NCI-H345 (cell line): ENCODE data around the gene TNS3.
"Not testable (repeated sequence)": the region's sequence is repeated elsewhere in the genome, so short reads cannot be mapped to it uniquely, and the experiment has no call there.

Experiments used
- DNase-seq: peaks from one replicate; lab custom pipeline; 2025; lab: John Stamatoyannopoulos, UW

Gene TNS3

GRCh38 chr7:47602272-47603004, 20.5 kb upstream of the TNS3 start:
- DNase-seq: no peak

DNA sequence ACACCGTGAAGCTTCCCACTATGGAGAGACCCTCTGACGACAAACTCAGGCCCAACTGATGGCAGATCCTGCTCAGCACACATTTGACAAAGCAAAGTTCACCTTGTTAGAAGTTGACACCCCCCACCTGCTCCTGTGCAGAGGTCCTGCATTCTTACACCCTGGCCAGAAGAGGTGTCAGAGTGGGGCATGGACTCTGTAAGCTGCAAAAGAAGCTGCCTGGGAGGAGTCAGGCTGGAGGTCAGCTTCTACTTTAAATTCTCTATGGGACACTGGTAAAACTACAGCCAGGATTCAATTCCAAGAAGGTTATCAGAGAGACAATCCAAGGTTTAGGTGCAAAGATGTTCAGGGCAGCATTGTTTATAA, 20.0 kb upstream of the TNS3 start:
- DNase-seq: no peak

- DNase-seq: no peak
Observed at GRCh38 chr7:47601119-47601880, 19.4 kb upstream of the TNS3 start.

- DNase-seq: no peak
Observed at GRCh38 chr7:47600199-47601118, 18.5 kb upstream of the TNS3 start.

DNA sequence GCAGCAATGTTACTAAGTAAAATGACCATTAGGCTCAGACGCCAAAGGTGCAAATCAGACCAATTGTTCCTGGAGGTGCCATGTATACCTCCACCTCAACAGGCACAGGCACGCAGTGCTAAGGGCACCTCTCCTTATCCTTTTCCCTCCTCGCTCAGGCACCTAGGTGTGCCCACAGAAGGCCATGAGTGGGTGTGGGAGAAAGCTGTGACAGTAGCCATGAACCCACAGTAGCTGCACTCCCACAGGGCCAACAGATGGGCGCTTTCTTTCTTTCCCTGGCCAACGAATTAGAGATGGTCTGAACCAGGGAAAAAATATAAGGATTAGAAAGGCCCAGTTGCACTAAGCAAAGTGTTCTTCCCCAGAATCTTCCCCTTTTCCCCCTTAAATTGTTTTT, 15.5 kb upstream of the TNS3 start:
- no peak for DNase-seq

- no peak for DNase-seq
Observed at GRCh38 chr7:47596502-47597202, 14.7 kb upstream of the TNS3 start.

DNA sequence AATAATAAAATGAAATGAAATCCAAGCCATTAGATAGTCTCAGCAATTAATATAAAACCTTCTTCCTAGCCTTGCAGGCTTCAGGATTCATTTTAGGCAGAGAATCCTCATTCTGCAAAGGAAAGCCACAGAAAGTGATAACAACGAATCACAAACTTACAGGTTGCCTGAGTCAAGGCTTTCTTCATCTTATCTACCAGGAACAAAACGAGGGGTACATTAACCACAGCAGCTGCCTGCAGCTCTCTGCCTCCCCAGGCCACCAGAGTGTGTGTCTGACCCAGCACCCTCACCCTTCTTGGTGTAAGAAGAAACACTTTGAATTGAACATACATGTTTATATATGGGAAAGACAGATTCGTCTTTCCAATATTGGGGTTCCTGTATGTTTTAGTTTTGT, 12.5 kb upstream of the TNS3 start:
- DNase-seq: no peak

DNA sequence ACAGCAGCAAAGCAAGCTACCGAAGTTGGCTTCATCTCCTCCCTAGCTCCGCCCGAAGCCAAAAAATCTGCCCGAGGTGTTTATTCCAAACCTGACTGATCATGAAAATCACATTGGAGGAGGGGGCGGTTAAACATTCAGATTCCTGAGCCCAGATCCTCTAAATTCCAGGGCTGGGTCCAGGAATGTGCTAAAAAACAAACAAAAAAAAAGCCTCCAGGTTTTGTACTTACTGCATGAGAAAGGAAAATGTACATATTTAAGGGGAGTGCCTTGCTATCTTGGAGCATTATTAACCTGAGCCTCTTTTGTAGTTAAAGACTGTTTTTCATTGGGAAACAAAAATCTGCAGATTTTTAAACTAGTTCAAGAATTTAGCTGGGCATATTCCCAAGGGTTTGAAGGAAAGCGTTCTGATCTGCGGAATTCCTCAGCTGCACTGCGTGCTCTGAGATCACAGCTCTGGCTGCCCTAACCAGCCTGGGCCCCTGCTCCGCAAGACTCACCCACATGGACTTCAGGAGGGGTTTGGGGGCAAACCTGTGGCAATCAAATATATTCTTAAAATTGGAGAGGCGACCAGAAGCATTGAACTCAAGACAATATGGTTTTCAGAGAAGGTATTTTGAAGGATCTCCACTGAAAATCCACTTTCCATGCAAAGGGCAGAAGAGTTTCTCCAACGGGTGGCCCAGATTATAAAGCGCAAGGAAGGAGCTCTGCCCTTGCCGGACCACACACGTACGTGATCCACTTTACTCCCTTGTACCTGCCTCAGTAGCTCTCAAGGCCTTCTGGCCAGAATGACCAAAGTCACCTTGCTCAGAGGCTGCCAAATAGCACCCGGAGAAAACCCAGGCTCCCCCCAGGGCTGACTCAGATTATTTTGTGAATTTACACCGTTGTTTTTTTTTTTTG, 10.0 kb upstream of the TNS3 start:
- DNase-seq: no peak

DNA sequence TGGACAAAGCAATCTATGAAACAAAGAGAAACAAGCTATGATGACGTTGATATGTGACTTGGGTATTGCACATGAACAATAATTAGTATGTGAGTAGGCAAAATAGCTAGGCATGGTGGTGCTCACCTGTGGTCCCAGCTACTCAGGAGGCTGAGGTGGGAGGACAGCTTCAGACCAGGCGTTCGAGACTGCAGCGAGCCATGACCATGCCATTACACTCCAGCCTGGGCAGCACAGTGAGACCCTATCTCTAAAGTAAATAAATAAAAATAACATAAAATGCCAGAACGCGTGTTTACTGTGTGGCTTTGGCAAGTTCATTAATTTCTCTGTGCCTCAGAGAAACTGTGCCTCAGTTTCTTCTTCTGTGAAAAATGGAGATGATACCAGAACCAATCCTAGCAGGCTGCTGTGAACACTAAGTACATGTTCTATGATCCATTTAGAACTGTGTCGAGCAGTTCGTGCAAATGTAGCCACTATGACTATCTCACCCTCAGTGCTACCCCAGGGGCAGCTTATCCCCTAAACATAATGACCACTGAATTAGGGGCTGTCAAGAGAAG, 9.3 kb upstream of the TNS3 start:
- DNase-seq: no peak

DNA sequence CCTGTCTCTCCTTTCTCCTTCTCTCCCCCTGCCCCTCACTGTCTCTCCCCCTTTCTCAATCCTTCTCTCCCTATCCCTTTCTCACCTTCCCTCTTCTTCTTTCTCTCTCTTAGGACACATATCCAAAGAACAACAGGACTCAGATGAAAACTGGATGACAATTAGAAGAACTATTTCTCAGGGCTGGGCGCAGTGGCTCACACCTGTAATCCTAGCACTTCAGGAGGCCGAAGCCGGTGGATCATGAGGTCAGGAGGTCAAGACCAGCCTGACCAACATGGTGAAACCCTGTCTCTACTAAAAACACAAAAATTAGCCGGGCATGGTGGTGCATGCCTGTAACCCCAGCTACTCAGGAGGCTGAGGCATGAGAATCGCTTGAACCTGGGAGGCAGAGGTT, 8.3 kb upstream of the TNS3 start:
- DNase-seq: not testable (repeated sequence)

DNA sequence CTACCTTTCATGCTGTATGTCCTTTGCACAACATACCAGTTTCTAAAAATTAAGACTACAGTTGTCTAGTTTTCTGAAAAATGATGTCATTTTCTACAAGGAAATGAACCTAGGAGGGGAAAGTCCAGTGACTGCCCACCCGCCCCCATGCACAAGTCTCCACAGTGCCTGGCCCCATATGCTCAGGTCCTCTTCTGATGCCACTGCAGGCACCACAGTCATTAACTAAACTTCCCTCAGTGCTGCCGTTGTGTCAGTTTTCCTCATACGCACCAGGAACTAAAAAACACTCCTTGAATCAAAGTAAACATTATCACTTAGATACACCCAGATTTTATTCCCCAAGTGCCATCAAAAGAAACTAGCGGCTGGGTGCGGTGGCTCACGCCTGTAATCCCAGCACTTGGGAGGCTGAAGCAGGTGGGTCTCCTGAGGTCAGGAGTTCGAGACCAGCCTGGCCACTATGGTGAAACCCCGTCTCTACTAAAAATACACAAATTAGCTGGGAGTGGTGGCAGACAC, 6.9 kb upstream of the TNS3 start:
- no peak for DNase-seq

DNA sequence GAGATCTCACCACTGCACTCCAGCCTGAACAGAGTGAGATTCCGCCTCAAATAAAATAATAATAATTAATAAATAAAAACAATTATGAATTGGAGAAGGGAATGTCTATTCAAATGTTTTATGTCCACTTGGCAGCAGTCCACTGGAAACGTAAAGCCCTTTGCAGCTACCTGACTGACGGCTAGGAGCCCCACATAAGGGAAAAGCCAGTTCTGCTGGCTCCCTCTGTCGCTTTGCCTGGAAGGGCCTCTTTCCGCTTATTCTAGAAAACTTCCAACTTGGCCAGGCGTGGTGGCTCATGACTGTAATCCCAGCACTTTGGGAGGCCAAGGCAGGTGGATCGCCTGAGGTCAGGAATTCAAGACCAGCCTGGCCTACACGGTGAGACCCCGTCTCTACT, 6.1 kb upstream of the TNS3 start:
- DNase-seq: no peak

GRCh38 chr7:47587351-47587750, 5.4 kb upstream of the TNS3 start:
- no peak for DNase-seq

DNA sequence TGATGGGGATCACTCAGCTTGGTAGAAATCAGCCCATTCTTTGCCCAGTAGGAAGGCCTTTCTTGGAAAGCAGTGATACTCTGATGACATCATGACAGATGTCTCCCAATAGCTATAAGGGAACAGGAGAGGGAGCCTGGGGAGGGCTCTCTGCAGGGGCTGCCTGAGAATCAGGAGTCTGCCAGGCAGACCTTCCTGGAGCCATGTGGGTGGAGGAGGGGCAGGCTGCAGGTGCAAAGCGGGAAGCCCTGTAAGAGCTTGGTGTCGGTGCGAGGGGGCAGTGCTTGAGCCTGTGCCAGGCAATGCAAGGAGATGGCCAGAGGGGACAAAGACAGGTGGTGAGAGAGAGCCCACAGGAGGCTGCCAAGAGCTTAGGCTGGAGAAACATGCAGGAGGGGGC, 5.0 kb upstream of the TNS3 start:
- peak; percentile 60 for DNase-seq

GRCh38 chr7:47586161-47586670, 4.3 kb upstream of the TNS3 start:
- DNase-seq: not testable (repeated sequence)

DNA sequence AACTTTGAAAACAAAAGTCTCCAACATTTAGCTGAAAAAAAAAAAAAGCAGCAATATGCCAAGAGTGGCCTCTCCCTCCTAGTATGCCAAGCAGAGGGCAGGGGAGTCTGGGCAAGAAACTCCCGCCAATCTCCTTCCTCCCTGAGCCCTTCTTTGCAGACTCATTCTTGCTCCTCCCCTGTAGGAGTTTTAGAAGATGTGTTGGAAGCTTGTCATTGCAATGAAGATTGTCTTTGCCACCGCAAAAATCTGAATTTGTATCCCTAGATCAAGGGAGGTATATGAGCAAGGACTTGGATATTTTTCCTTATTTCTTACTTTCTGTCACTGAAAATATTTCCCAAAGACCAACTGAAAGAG, 2.6 kb upstream of the TNS3 start:
- no peak for DNase-seq

- DNase-seq: no peak
Observed at GRCh38 chr7:47583739-47584535, 2.0 kb upstream of the TNS3 start.

GRCh38 chr7:47582764-47583738, 1.1 kb upstream of the TNS3 start:
- DNase-seq: no peak
